Mesenchymal stem cell (in vitro differentiated cells and primary cell): Measurements from ENCODE around the gene GFOD1.

Source experiments
- DNase-seq: peaks from one replicate; pipeline ENCODE4 v3.0.0-alpha.2; 2013
- H2AFZ ChIP-seq: one replicate; pipeline ENCODE4 v1.6.1; 2013; ENCODE audit warnings: low read depth, mild to moderate bottlenecking, control low read depth, inconsistent platforms, low read length, moderate library complexity
- H2AK5ac ChIP-seq: 2 replicates; pipeline ENCODE4 v1.6.1; 2013; ENCODE audit warnings: low read length, moderate library complexity, mild to moderate bottlenecking, inconsistent platforms; ENCODE audit not compliant: severe bottlenecking
- H2BK120ac ChIP-seq: one replicate; pipeline ENCODE4 v1.6.1; 2013; ENCODE audit warnings: low read depth, mild to moderate bottlenecking, inconsistent platforms, low read length, moderate library complexity
- H2BK12ac ChIP-seq, 2 experiments: one replicate each; pipeline ENCODE4 v1.6.1; 2013; ENCODE audit warnings: inconsistent platforms in 2 of 2, low read length in 2 of 2, mild to moderate bottlenecking in 2 of 2, moderate library complexity in 2 of 2, control low read depth in 1 of 2
- H2BK15ac ChIP-seq: one replicate; pipeline ENCODE4 v1.6.1; 2013; ENCODE audit warnings: mild to moderate bottlenecking, low read depth, inconsistent platforms; ENCODE audit not compliant: poor library complexity, severe bottlenecking
- H2BK5ac ChIP-seq: 2 replicates; pipeline ENCODE4 v1.6.1; 2013; ENCODE audit warnings: low read depth, mild to moderate bottlenecking, low read length, control low read depth, inconsistent platforms; ENCODE audit not compliant: poor library complexity, severe bottlenecking
- H3K14ac ChIP-seq, 2 experiments: one replicate each; pipeline ENCODE4 v1.6.1; 2013; ENCODE audit warnings: inconsistent platforms in 2 of 2, low read length in 2 of 2, control low read depth in 1 of 2, mild to moderate bottlenecking in 1 of 2, moderate library complexity in 1 of 2
- H3K18ac ChIP-seq, 2 experiments: one replicate each; pipeline ENCODE4 v1.6.1; 2013; ENCODE audit warnings: inconsistent platforms in 2 of 2, low read length in 2 of 2, control low read depth in 1 of 2, low read depth in 1 of 2, mild to moderate bottlenecking in 1 of 2
- H3K23ac ChIP-seq, 2 experiments: one replicate each; pipeline ENCODE4 v1.6.1; 2013; ENCODE audit warnings: inconsistent platforms in 2 of 2, low read length in 2 of 2, mild to moderate bottlenecking in 2 of 2, moderate library complexity in 2 of 2, control low read depth in 1 of 2
- H3K27ac ChIP-seq: 2 replicates; pipeline ENCODE4 v1.5.1; 2013; ENCODE audit warnings: mild to moderate bottlenecking, moderate library complexity, low read length, control low read depth, inconsistent platforms; ENCODE audit not compliant: poor library complexity, severe bottlenecking
- H3K27me3 ChIP-seq, 2 experiments: 2 replicates each; pipeline versions ENCODE4 v1.6.1 to v1.7.0; 2013; ENCODE audit warnings: low read length in 2 of 2, mild to moderate bottlenecking in 2 of 2, moderate library complexity in 2 of 2, control low read depth in 1 of 2, inconsistent platforms in 1 of 2; ENCODE audit not compliant: control insufficient read depth in 1 of 2, insufficient read depth in 1 of 2
- H3K36me3 ChIP-seq, 2 experiments: 2 replicates each; pipeline versions ENCODE4 v1.6.1 to v1.7.0; 2013; ENCODE audit warnings: low read length in 2 of 2, control low read depth in 1 of 2, inconsistent platforms in 1 of 2, low read depth in 1 of 2, mild to moderate bottlenecking in 1 of 2; ENCODE audit not compliant: insufficient read depth in 2 of 2, control insufficient read depth in 1 of 2
- H3K4ac ChIP-seq, 2 experiments: one replicate each; pipeline ENCODE4 v1.6.1; 2013; ENCODE audit warnings: inconsistent platforms in 2 of 2, low read length in 2 of 2, mild to moderate bottlenecking in 2 of 2, moderate library complexity in 2 of 2, control low read depth in 1 of 2, low read depth in 1 of 2
- H3K4me1 ChIP-seq: 2 replicates; pipeline ENCODE4 v1.6.1; 2013; ENCODE audit warnings: low read depth, low read length, control low read depth; ENCODE audit not compliant: control insufficient read depth, insufficient read depth
- H3K4me2 ChIP-seq: 2 replicates; pipeline ENCODE4 v1.6.1; 2013; ENCODE audit warnings: low read length, mild to moderate bottlenecking, inconsistent platforms; ENCODE audit not compliant: poor library complexity, severe bottlenecking
- H3K4me3 ChIP-seq, 2 experiments: 2 replicates each; pipeline versions ENCODE4 v1.5.1 to v1.7.0; 2013; ENCODE audit warnings: low read length in 2 of 2, mild to moderate bottlenecking in 2 of 2, control low read depth in 1 of 2, low read depth in 1 of 2; ENCODE audit not compliant: insufficient read depth in 1 of 2
- H3K79me1 ChIP-seq: replicated peaks from 2 replicates; pipeline ENCODE4 v1.6.1; 2013; ENCODE audit warnings: mild to moderate bottlenecking, control low read depth, low read length, inconsistent platforms; ENCODE audit not compliant: poor library complexity, severe bottlenecking
- H3K9ac ChIP-seq: 2 replicates; pipeline ENCODE4 v1.7.0; 2013; ENCODE audit warnings: mild to moderate bottlenecking, low read length, moderate library complexity
- H3K9me3 ChIP-seq: 2 replicates; pipeline ENCODE4 v1.7.0; 2013; ENCODE audit warnings: mild to moderate bottlenecking, low read length; ENCODE audit not compliant: control insufficient read depth
- H4K8ac ChIP-seq: one replicate; pipeline ENCODE4 v1.6.1; 2013; ENCODE audit warnings: inconsistent platforms, mild to moderate bottlenecking, low read length, moderate library complexity
- H4K91ac ChIP-seq: one replicate; pipeline ENCODE4 v1.6.1; 2013; ENCODE audit warnings: mild to moderate bottlenecking, low read length, inconsistent platforms
- WGBS: methylation state at CpG from one replicate; pipeline ENCODE4 v1.1.7; 2013; ENCODE audit warnings: mixed read lengths; 5-methylcytosine and 5-hydroxymethylcytosine counted together

Gene GFOD1

DNA sequence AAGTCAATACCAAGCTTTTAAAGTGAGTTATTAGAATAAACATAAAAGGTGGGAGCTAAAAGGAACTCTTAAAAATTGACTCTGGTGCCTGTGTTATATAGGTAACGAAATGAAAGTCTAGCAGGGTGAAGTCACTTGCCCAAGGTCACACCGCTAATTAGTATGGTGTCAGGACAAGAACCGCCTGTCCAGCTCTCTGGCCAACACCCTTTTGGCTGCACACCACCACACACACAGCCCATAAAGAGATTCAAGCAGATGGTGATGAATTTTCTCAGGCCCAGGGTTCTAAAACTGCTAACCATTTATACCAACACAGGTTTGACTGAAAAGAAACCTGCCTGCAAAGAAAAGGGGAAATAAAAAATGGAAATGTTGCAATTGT is 20.2 kb downstream of the GFOD1 start:
- H4K8ac ChIP-seq = no peak overlapping the region

DNA sequence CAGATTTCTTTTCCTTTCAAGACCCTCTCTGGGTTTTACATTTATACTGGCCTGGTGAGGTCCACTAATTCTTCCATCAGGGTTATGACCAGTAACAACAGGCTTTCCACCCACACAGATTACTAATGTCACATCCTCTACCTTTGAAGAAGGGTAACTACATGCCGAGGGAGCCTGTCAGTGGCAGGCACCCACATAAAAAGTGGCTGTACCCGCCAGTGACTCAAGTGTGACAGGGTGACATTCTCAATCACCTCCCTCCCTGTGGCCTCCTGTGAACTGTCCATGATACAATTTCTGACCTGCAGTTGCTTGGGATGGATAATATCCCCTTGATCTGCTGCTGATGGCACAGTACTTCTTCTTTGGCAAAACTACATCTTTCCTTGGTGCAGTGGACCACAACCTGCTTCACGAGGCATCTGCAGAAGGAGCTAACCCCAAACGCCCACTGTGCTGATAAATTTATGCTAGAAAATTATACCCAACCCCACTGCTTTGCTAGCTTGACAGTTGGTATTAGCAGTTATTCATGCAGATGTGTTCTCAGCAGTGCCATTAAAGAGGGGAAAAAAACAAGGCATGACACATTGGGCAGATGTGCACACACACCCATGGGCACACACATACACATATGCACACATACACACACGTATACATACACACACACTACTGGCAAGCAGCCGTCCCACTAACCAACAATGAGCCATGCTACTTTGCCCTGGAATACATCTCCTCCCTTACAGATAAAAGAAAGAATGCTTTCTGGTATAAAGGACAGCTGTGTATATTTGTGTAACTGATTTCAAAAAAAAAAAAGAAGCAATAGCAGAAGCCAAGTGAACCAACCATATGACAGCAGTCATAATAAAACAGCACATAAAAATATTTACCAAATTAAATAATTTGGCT is 20.8 kb downstream of the GFOD1 start:
- H2BK12ac ChIP-seq = peak overlapping the region in 1 of 2 experiments; percentile 3
- H2AFZ ChIP-seq = no peak overlapping the region
- H3K9ac ChIP-seq = no peak overlapping the region
- H3K27me3 ChIP-seq = no peaks in the 10 kb centered on the region
- H3K4me1 ChIP-seq = peaks cover 3% of the 10 kb centered on the region
- no peak overlapping the region for H3K4me3 ChIP-seq
- no peak overlapping the region for H4K91ac ChIP-seq
- no peak overlapping the region for H3K27ac ChIP-seq
- no peak overlapping the region for H3K18ac ChIP-seq
- no peak overlapping the region for H2BK5ac ChIP-seq
- peaks cover 18% of the 10 kb centered on the region for H3K9me3 ChIP-seq
- peak overlapping the region in 1 of 2 experiments; percentile 31 for H3K4ac ChIP-seq
- no peak overlapping the region for H2BK15ac ChIP-seq
- no peaks in the 10 kb centered on the region for H3K36me3 ChIP-seq
- H3K14ac ChIP-seq = no peak overlapping the region
- no peak for DNase-seq
- H4K8ac ChIP-seq = peak overlapping the region; percentile 39
- H2BK120ac ChIP-seq = no peak overlapping the region
- peaks cover 2% of the 10 kb centered on the region for H3K79me1 ChIP-seq
- no peak overlapping the region for H3K23ac ChIP-seq
- WGBS = 87% methylated on average over 4 of the region's 6 CpGs
- H3K4me2 ChIP-seq = no peak overlapping the region
- H2AK5ac ChIP-seq = no peak overlapping the region

More for the DNA sequence above, 20.2 kb downstream of the GFOD1 start:
- no peak overlapping the region for H4K91ac ChIP-seq
- H2BK12ac ChIP-seq = no peak overlapping the region
- 97% methylated on average over 3 of the region's 3 CpGs for WGBS
- H3K9ac ChIP-seq = no peak overlapping the region
- H3K27ac ChIP-seq = no peak overlapping the region
- no peak for DNase-seq
- H3K36me3 ChIP-seq = no peaks in the 10 kb centered on the region
- no peak overlapping the region for H2AK5ac ChIP-seq
- H3K23ac ChIP-seq = no peak overlapping the region
- H2BK5ac ChIP-seq = no peak overlapping the region
- H3K9me3 ChIP-seq = peaks cover 18% of the 10 kb centered on the region
- no peak overlapping the region for H2AFZ ChIP-seq
- peaks cover 2% of the 10 kb centered on the region for H3K79me1 ChIP-seq
- no peak overlapping the region for H2BK15ac ChIP-seq
- no peaks in the 10 kb centered on the region for H3K4me1 ChIP-seq
- no peak overlapping the region for H3K4me2 ChIP-seq
- H2BK120ac ChIP-seq = no peak overlapping the region
- no peak overlapping the region for H3K18ac ChIP-seq
- H3K4me3 ChIP-seq = no peak overlapping the region
- no peak overlapping the region for H3K14ac ChIP-seq
- H3K27me3 ChIP-seq = no peaks in the 10 kb centered on the region
- H3K4ac ChIP-seq = no peak overlapping the region

DNA sequence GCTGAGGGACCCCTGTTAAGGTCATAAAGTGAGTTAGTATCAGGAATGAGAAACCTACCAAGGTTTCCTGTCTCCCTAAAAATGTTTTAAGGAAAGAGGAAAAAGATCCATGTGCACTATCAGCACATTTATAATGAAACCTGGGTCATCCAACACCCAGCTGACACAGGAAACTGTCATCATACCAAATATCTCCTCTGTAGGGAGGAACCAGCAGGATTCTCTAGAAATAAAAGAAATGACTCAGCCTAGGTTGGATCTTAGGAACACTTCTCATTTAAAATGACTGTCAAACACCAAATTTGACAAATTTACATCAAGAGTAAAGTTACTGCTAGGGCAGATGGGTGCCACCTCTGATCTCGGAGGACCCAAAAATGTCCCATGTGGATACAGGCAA is 21.7 kb downstream of the GFOD1 start:
- H2BK120ac ChIP-seq = no peak overlapping the region
- H4K91ac ChIP-seq = no peak overlapping the region
- no peak overlapping the region for H2BK5ac ChIP-seq
- no peak overlapping the region for H3K18ac ChIP-seq
- H3K9me3 ChIP-seq = peaks cover 18% of the 10 kb centered on the region
- H3K14ac ChIP-seq = no peak overlapping the region
- no peak overlapping the region for H3K27ac ChIP-seq
- no peak overlapping the region for H4K8ac ChIP-seq
- H3K4me3 ChIP-seq = no peak overlapping the region
- H2AK5ac ChIP-seq = no peak overlapping the region
- H3K4ac ChIP-seq = no peak overlapping the region
- peaks cover 2% of the 10 kb centered on the region for H3K79me1 ChIP-seq
- no peak overlapping the region for H3K4me2 ChIP-seq
- no peak overlapping the region for H2AFZ ChIP-seq
- H3K27me3 ChIP-seq = no peaks in the 10 kb centered on the region
- H3K4me1 ChIP-seq = peaks cover 3% of the 10 kb centered on the region
- no peak for DNase-seq
- no peak overlapping the region for H3K23ac ChIP-seq
- H2BK15ac ChIP-seq = peak overlapping the region; percentile 36
- no peak overlapping the region for H3K9ac ChIP-seq
- WGBS = 100% methylated on average over 1 of the region's 1 CpG
- H2BK12ac ChIP-seq = no peak overlapping the region
- H3K36me3 ChIP-seq = no peaks in the 10 kb centered on the region

DNA sequence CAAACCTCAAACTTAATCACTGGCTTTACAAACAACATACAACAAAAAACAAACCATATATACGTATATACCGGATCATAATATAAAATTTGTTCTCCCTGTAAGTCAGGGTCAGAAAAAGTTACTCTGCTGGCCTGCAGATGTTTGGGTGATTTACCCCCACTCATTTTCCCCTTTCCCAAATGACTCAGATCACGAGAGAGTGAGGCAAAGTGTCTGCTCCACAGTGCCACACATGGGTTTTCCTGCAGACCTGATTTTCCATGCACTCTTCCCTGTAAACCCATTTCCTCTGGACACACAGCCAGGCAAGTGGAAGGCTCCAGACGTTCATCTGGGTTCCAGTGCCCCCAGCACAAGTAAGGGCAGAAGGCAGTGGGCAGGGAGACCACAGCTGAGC is 23.5 kb downstream of the GFOD1 start:
- peaks cover 3% of the 10 kb centered on the region for H3K4me1 ChIP-seq
- H3K27ac ChIP-seq = no peak overlapping the region
- H4K91ac ChIP-seq = no peak overlapping the region
- H3K9me3 ChIP-seq = peaks cover 15% of the 10 kb centered on the region
- H3K27me3 ChIP-seq = no peaks in the 10 kb centered on the region
- no peak for DNase-seq
- no peak overlapping the region for H2BK15ac ChIP-seq
- no peak overlapping the region for H3K23ac ChIP-seq
- H2AK5ac ChIP-seq = no peak overlapping the region
- no peaks in the 10 kb centered on the region for H3K79me1 ChIP-seq
- H2BK12ac ChIP-seq = peak overlapping the region in 1 of 2 experiments; percentile 17
- no peak overlapping the region for H2BK120ac ChIP-seq
- peak overlapping the region in 1 of 2 experiments; percentile 13 for H3K18ac ChIP-seq
- H3K36me3 ChIP-seq = no peaks in the 10 kb centered on the region
- no peak overlapping the region for H3K9ac ChIP-seq
- no peak overlapping the region for H2BK5ac ChIP-seq
- H3K4me2 ChIP-seq = no peak overlapping the region
- no peak overlapping the region for H4K8ac ChIP-seq
- no peak overlapping the region for H2AFZ ChIP-seq
- peak overlapping the region in 1 of 2 experiments; percentile 82 for H3K14ac ChIP-seq
- WGBS = 65% methylated on average over 4 of the region's 4 CpGs
- no peak overlapping the region for H3K4ac ChIP-seq
- no peak overlapping the region for H3K4me3 ChIP-seq
